ENCODE data around the gene ESRRA.
A peak's percentile ranks its signal among the peaks of the same experiment; 100 is the strongest.

Gene ESRRA

DNA sequence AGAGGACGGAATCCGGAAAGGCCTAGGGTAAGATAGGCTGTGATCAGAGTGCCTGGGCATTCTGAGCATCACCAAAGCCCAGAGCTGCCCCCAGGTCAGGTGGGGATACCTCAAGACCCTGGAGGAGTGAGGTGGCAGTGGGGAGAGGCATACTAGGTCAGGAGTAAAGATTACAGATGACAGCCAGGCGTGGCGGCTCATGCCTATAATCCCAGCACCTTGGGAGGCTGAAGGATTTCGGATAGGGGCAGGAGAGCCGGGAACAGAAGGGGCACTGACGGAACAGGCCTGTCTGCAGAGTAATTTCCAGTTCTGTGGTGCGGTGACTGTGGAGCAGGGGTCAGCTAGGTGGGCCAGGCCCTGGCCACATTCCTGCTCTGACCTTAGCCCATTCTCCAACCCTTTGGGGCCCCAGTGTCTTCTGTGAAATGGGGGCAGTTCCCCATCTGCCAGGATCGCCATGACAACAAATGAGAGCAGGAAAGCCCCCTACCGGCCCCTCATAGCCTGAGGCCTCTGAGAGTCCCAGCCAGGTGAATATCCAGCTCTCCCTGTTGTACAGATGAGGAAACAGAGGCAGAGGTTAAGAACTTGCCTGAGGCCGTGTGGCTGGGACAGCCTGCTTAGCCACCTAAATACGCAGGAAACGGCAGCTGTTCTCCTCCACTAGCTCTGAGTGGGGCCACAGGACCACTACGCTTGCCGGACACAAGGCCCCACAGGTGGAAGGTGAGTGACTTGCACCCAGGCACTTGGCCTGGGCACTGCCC is 30.1 kb upstream of the ESRRA start:
- DNase-seq (ENCODE audit: low read depth in 2 of 2): no peak

DNA sequence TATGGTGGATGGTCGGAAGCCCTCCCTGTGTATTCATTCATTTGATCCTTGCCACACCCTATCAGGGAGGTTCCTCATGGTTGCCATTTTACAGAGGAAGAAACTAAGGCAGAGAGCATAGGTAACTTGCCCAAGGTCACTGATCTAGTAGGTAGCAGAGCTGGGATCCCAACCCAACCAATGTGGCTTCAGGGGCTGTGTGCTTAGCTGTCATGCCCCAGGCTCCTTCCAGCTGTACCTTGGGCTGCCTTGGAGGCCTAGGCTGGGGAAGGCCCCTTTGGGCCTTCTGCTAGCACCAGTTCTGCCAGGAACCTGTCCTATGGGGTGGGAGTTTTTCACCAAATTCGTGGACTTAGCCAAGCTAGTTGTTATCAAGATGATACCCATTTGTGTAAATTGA is 29.5 kb upstream of the ESRRA start:
- no peak for DNase-seq (ENCODE audit: low read depth in 2 of 2)

GRCh38 chr11:64276653-64277431 is 28.5 kb upstream of the ESRRA start:
- DNase-seq (ENCODE audit: low read depth in 2 of 2): no peak

DNA sequence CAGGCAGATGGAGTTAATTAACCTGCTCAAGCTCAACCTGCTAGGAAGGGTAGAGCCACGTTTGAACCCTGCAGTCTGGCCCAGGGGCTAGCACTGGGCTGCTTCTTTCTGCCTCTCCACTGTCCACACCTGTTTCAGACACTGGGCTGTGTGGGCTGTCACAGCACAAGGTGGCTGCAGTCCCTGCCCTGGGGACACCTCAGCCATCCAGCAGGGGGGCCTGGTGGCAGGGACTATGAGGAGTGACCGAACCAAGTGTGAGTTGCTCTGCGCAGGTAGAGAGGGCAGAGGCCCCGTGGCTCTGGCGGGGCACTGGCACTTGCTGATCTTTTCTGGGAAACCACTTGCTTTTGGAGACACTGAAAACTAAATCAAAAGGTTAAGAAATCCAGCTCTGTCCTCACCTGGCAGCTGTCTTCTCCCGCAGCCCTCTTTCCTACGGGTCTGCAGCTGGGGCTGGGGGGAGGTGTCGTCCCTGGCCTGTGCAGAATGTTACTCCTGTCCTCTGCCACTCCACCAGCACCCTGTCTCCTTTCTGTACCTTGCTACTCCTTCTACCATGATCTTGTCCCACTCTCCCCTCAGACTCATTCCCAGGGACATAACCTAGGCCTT is 26.6 kb upstream of the ESRRA start:
- DNase-seq (ENCODE audit: low read depth in 2 of 2): no peak

- DNase-seq (ENCODE audit: low read depth in 2 of 2): no peak
These were observed 23.2 kb upstream of the ESRRA start for GRCh38 chr11:64281957-64282770.

- DNase-seq (ENCODE audit: low read depth in 2 of 2): no peak
These were observed 22.2 kb upstream of the ESRRA start for GRCh38 chr11:64283092-64283491.

GRCh38 chr11:64284048-64284961 is 21.0 kb upstream of the ESRRA start, which contains the start of gene BAD:
Gene BAD, minus strand, starts transcription at chr11:64284665. Its CDS starts 297 bp downstream, at chr11:64284368.
- DNase-seq (ENCODE audit: low read depth in 2 of 2): peak; percentile 75 to 78

- DNase-seq (ENCODE audit: low read depth in 2 of 2): peak; percentile 41 to 47
These were observed 20.1 kb upstream of the ESRRA start, which contains the start of gene GPR137 for GRCh38 chr11:64284962-64285884. Gene GPR137, plus strand, starts transcription at chr11:64285848. Its CDS starts 677 bp downstream, at chr11:64286525.

GRCh38 chr11:64285885-64286800 is 19.2 kb upstream of the ESRRA start:
- DNase-seq (ENCODE audit: low read depth in 2 of 2): no peak

- DNase-seq (ENCODE audit: low read depth in 2 of 2): no peak
These were observed 18.5 kb upstream of the ESRRA start for GRCh38 chr11:64286801-64287159.

DNA sequence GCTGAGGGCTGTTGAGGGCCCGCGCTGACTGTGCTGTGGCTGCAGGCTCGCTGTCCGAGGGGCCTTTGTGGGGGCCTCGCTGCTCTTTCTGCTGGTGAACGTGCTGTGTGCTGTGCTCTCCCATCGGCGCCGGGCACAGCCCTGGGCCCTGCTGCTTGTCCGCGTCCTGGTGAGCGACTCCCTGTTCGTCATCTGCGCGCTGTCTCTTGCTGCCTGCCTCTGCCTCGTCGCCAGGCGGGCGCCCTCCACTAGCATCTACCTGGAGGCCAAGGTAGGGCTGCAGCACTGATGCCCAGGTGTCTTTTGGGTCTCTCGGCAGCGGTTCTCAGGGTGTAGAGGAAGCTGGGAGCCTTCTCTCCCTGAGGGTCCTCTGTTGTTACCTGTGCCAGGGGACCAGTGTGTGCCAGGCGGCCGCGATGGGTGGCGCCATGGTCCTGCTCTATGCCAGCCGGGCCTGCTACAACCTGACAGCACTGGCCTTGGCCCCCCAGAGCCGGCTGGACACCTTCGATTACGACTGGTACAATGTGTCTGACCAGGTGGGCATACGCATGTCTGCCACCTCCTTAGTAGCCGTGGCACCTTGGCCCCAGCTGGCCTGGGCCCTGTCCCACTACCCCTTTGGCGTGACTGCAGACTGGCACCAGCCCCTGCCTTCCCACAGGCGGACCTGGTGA is 17.5 kb upstream of the ESRRA start:
- no peak for DNase-seq (ENCODE audit: low read depth in 2 of 2)

GRCh38 chr11:64288353-64288750 is 17.0 kb upstream of the ESRRA start:
- no peak for DNase-seq (ENCODE audit: low read depth in 2 of 2)

- no peak for DNase-seq (ENCODE audit: low read depth in 2 of 2)
These were observed 16.2 kb upstream of the ESRRA start for GRCh38 chr11:64289002-64289564.

DNA sequence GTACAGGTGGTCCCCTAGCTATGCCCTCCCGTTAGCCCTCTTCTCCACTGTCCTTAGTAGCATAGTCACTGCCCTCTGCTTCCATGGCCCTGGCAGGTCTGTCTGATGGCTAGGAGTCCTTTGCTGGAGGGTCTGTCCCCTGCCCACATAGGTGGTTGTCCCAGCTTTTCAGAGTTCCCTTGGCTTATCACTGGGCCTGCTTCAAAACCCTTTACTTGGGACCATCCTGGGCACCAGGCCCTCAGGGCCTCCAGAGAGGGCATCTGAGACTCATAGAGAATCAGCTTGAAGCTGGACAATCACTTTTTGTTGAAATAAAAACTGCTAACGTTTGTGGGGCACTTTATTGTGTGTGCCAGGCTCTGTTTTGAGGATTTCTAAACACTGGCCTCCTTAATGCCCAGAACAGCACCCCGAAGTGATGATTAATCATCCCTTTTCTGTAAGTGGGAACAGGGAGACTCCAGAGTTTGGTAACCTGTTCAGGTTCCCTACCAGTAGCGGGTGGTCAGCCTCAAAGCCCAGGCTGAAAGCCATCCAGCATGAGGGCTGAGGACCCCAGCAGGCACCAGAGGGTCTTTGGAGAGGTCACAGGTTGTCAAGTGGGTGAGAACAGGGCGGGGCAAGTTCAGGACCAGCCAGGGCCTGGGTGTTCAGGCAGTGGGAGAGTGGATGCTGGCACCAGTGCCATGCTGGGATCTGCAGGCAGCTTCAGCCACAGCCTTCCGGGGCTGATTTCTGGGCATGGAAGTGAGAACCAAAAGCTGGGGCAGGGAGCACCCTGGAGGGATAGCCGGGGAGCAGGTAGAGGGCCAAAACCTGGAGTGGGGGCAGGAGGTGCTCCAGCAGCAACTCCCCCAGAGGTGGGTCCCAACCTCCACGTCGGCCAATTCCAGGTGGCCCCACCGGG is 14.7 kb upstream of the ESRRA start:
- DNase-seq (ENCODE audit: low read depth in 2 of 2): no peak

DNA sequence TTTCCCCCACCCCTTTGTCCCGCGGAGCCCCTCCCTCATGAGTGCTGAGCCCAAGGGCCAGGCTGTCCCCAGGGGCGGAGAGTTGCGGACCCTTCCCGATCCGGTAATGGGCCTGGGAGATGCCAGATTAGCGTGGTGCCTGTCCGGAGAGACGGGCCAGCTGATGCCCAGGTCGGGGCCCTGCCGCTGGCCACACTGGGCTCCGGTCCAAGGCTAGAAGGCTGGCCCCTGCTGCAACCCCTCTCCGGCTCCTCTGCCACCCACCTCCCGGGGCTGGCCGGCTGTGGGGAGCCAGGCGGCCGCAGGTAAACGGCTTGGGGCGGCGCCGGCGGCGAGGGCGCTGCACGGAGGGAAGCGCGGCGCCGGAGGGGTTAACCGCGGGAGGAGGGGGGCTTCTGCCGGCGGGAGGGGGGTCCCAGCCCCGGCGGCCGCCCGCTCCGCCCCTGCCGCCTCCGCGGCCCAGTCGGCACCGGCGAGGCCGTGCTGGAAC is 14.0 kb upstream of the ESRRA start, which contains the start of gene KCNK4:
TSS of gene KCNK4 (plus strand) at position 41 of the 490 bp plus-strand sequence. CDS start 1,717 bp downstream, outside the sequence.
- DNase-seq (ENCODE audit: low read depth in 2 of 2): no peak
